HCT116 (cell line): ENCODE measurements around the gene SDHAF4. TPM values are rescaled to one million over a fixed set of nuclear protein-coding genes. Genes with fewer than 3 reads are reported as not detected.

ENCODE experiments used
- ATAC-seq: fragments of 200-7000 bp; cut with Tn5 transposase; 2 replicates; pipeline ENCODE4 v1.9.1; 2020; ENCODE audit warnings: mild to moderate bottlenecking, moderate library complexity
- BruUV-seq: library from RNA; stranded (reverse); fragments of 400-500 nt; replicated peaks from 2 replicates; lab custom pipeline; 2021; lab: Mats Ljungman, UMichigan
- CTCF ChIA-PET: fragments of 300-600 bp; sonication (Branson Sonifier 250); formaldehyde crosslinking; loops from one replicate; lab custom pipeline; 2021; ENCODE audit warnings: antibody characterized with exemption; lab: Charles Lee
- POLR2A ChIA-PET: fragments of 300-600, 350-600 bp; sonication (Branson Sonifier 250); formaldehyde crosslinking; loops from one replicate; lab custom pipeline; 2021; ENCODE audit warnings: antibody characterized with exemption; lab: Charles Lee
- RAD21 ChIA-PET, 2 experiments: fragments of 300-600 bp; sonication (Branson Sonifier 250); formaldehyde crosslinking; loops; one replicate each; lab custom pipeline; 2023; ENCODE audit warnings: low total read pairs in 2 of 2; ENCODE audit not compliant: uncharacterized antibody in 2 of 2, unreplicated experiment in 2 of 2, low non-redundant PET in 1 of 2; lab: Charles Lee
- DNase-seq: peaks from one replicate; pipeline ENCODE4 v3.0.0-alpha.2; 2010; ENCODE audit warnings: low read depth, low spot score
- H2AFZ ChIP-seq: fragments of 200-600 bp; shearing (Covaris generic), sonication (generic); 2 replicates; pipeline ENCODE4 v1.6.1; 2017; ENCODE audit warnings: low read depth, mixed run types, mixed read lengths, antibody characterized with exemption, low read length; ENCODE audit not compliant: poor library complexity, severe bottlenecking
- H3K27ac ChIP-seq: 2 replicates; pipeline ENCODE4 v1.5.1; 2012; ENCODE audit warnings: low read depth, low read length
- H3K27me3 ChIP-seq: fragments of 200-600 bp; sonication (generic); 2 replicates; pipeline ENCODE4 v1.6.1; 2016; ENCODE audit warnings: mixed run types, low read length, mixed read lengths; ENCODE audit not compliant: insufficient read depth
- H3K36me3 ChIP-seq, 2 experiments: fragments of 200-500 bp in 1 of 2; fragments of 200-600 bp in 1 of 2; sonication (Bioruptor generic) in 1 of 2; sonication (generic) in 1 of 2; 2 replicates each; pipeline versions ENCODE4 v1.5.1 to v1.6.1; 2014 to 2016; ENCODE audit warnings: low read length in 2 of 2, inconsistent platforms in 1 of 2, mixed read lengths in 1 of 2, mixed run types in 1 of 2; ENCODE audit not compliant: insufficient read depth in 2 of 2, control insufficient read depth in 1 of 2
- H3K4me1 ChIP-seq, 2 experiments: fragments of 200-600 bp in 1 of 2; sonication (generic) in 1 of 2; 2 replicates each; pipeline versions ENCODE4 v1.5.1 to v1.6.1; 2012 to 2017; ENCODE audit warnings: low read length in 2 of 2, inconsistent platforms in 1 of 2, mild to moderate bottlenecking in 1 of 2, mixed read lengths in 1 of 2, mixed run types in 1 of 2, moderate library complexity in 1 of 2; ENCODE audit not compliant: insufficient read depth in 2 of 2, control insufficient read depth in 1 of 2
- H3K4me2 ChIP-seq: fragments of 200-600 bp; sonication (generic); 2 replicates; pipeline ENCODE4 v1.6.1; 2017; ENCODE audit warnings: mixed run types, low read length, mixed read lengths
- H3K4me3 ChIP-seq, 2 experiments: fragments of 200-600 bp in 1 of 2; sonication (generic) in 1 of 2; replicated peaks in 1 of 2; 2 replicates each; pipeline ENCODE4 v1.5.1; 2011 to 2016; ENCODE audit warnings: low read length in 2 of 2, control low read depth in 1 of 2, low read depth in 1 of 2, mild to moderate bottlenecking in 1 of 2, mixed read lengths in 1 of 2, mixed run types in 1 of 2
- H3K79me2 ChIP-seq: fragments of 200-600 bp; sonication (generic); 2 replicates; pipeline ENCODE4 v1.6.1; 2017; ENCODE audit warnings: mild to moderate bottlenecking, mixed run types, low read length, moderate library complexity, mixed read lengths; ENCODE audit not compliant: insufficient read depth
- H3K9ac ChIP-seq: fragments of 200-600 bp; sonication (generic); 2 replicates; pipeline ENCODE4 v1.6.1; 2016; ENCODE audit warnings: low read length, mixed read lengths
- H3K9me2 ChIP-seq: fragments of 200-600 bp; sonication (generic), shearing (Covaris generic); 2 replicates; pipeline ENCODE4 v1.6.1; 2017; ENCODE audit warnings: mixed run types, mild to moderate bottlenecking, moderate library complexity; ENCODE audit not compliant: insufficient read depth
- H3K9me3 ChIP-seq, 2 experiments: fragments of 200-500 bp in 1 of 2; fragments of 200-600 bp in 1 of 2; sonication (Bioruptor generic) in 1 of 2; sonication (generic) in 1 of 2; 2 replicates each; pipeline ENCODE4 v1.6.1; 2014 to 2017; ENCODE audit warnings: low read length in 2 of 2, mixed read lengths in 2 of 2, inconsistent platforms in 1 of 2, low read depth in 1 of 2, mild to moderate bottlenecking in 1 of 2, mixed run types in 1 of 2, moderate library complexity in 1 of 2; ENCODE audit not compliant: control insufficient read depth in 1 of 2, insufficient read depth in 1 of 2
- H4K20me1 ChIP-seq: fragments of 200-600 bp; sonication (generic), shearing (Covaris generic); 2 replicates; pipeline ENCODE4 v1.6.1; 2017; ENCODE audit warnings: mixed run types, mild to moderate bottlenecking, moderate library complexity; ENCODE audit not compliant: insufficient read depth
- ATF3 ChIP-seq: IDR thresholded peaks from 2 replicates; pipeline ENCODE4 v1.6.1; 2012
- CBX3 ChIP-seq: IDR thresholded peaks from 2 replicates; pipeline ENCODE4 v1.6.1; 2012; ENCODE audit warnings: low read depth
- CEBPB ChIP-seq: IDR thresholded peaks from 2 replicates; pipeline ENCODE4 v1.6.1; 2012; ENCODE audit warnings: low read depth
- CTCF ChIP-seq, 3 experiments: fragments of 200-600 bp in 1 of 3; sonication (generic) in 1 of 3; IDR thresholded peaks in 2 of 3; conservative IDR thresholded peaks in 1 of 3; 2 replicates each; pipeline ENCODE4 v1.5.1; 2012 to 2017; ENCODE audit warnings: low read depth in 2 of 3, low read length in 2 of 3, antibody characterized with exemption in 1 of 3, borderline replicate concordance in 1 of 3, control low read depth in 1 of 3, mild to moderate bottlenecking in 1 of 3, mixed read lengths in 1 of 3, mixed run types in 1 of 3, moderate library complexity in 1 of 3; ENCODE audit not compliant: insufficient read depth in 1 of 3
- ELF1 ChIP-seq: IDR thresholded peaks from 2 replicates; pipeline ENCODE4 v1.6.1; 2012; ENCODE audit warnings: low read depth, borderline replicate concordance
- EZH2phosphoT487 ChIP-seq: fragments of 200-600 bp; IDR thresholded peaks from 2 replicates; pipeline ENCODE4 v1.6.1; 2018; ENCODE audit warnings: antibody characterized with exemption, borderline replicate concordance
- POLR2A ChIP-seq: IDR thresholded peaks from 2 replicates; pipeline ENCODE4 v1.7.0; 2011; ENCODE audit warnings: borderline replicate concordance; ENCODE audit not compliant: insufficient read depth, insufficient read length; ENCODE audit errors: extremely low read depth
- POLR2AphosphoS5 ChIP-seq: IDR thresholded peaks from 2 replicates; pipeline ENCODE4 v1.6.1; 2011; ENCODE audit warnings: mild to moderate bottlenecking, low read depth, low read length, moderate library complexity
- RAD21 ChIP-seq: IDR thresholded peaks from 2 replicates; pipeline ENCODE4 v1.6.1; 2012; ENCODE audit warnings: low read depth, mild to moderate bottlenecking
- REST ChIP-seq: IDR thresholded peaks from 2 replicates; pipeline ENCODE4 v1.6.1; 2012; ENCODE audit warnings: low read depth
- SP1 ChIP-seq: IDR thresholded peaks from 2 replicates; pipeline ENCODE4 v1.6.1; 2012; ENCODE audit warnings: low read depth
- SRF ChIP-seq: IDR thresholded peaks from 2 replicates; pipeline ENCODE4 v1.6.1; 2012; ENCODE audit warnings: low read depth
- TCF7L2 ChIP-seq: IDR thresholded peaks from 2 replicates; pipeline ENCODE4 v1.7.0; 2011; ENCODE audit warnings: borderline replicate concordance, inconsistent platforms; ENCODE audit not compliant: insufficient read depth, insufficient read length; ENCODE audit errors: extremely low read depth
- ZBTB33 ChIP-seq: IDR thresholded peaks from 2 replicates; pipeline ENCODE4 v1.6.1; 2011; ENCODE audit warnings: mild to moderate bottlenecking, low read length, moderate library complexity; ENCODE audit not compliant: insufficient replicate concordance; ENCODE audit errors: extremely low read depth
- ZNF274 ChIP-seq: fragments of 200-500 bp; sonication (Bioruptor generic); IDR thresholded peaks from 2 replicates; pipeline ENCODE4 v1.6.1; 2014; ENCODE audit warnings: mild to moderate bottlenecking, low read depth, low read length, inconsistent platforms
- intact Hi-C: fragments of 100-400 bp; cut with micrococcal nuclease; formaldehyde crosslinking; loops from 2 replicates; pipeline ENCODE4 v1.10.0; 2022
- total RNA-seq: library from RNA; stranded (reverse); gene quantifications from one replicate; pipeline ENCODE4 v1.2.1, GENCODE V29; 2021; ENCODE audit not compliant: unreplicated experiment

The SDHAF4 gene
- total RNA-seq, 1 experiment from 2014 or later, result 8.9 TPM

- Histone ChIP-seq H3K36me3 (no peaks in the 10 kb centered on the region), H4K20me1 (no peaks in the 10 kb centered on the region), H3K9me2 (no peaks in the 10 kb centered on the region), H3K9me3 (no peaks in the 10 kb centered on the region), H3K79me2 (no peaks in the 10 kb centered on the region), H3K4me1 (no peaks in the 10 kb centered on the region), H3K9ac (no peak overlapping the region), H2AFZ (no peak overlapping the region), H3K4me2 (no peak overlapping the region), H3K27ac (no peak overlapping the region), H3K27me3 (0 out of 2 replicates have a peak, but pooled peaks cover 3% of the 10 kb centered on the region), H3K4me3 (no peak overlapping the region)
- BruUV-seq, result no TSS peak
- ATAC-seq (no peak), DNase-seq (no peak)
- ChIA-PET POLR2A (no interaction called here), CTCF (no interaction called here), RAD21 (no interaction called here)
- intact Hi-C loops, result loop anchor here (5.0 kb wide), 1 partner anchor 42 kb away; no protein-coding TSS in a partner anchor
- TF ChIP-seq ZBTB33, result no peak
- TF ChIP-seq CBX3, result no peak
- no peak for TF ChIP-seq SRF
- TF ChIP-seq POLR2A, result no peak
- no peak for TF ChIP-seq POLR2AphosphoS5
- no peak for TF ChIP-seq RAD21
- TF ChIP-seq CEBPB, result no peak
- no peak for TF ChIP-seq ELF1
- TF ChIP-seq ZNF274, result no peak
- TF ChIP-seq REST, result no peak
- TF ChIP-seq CTCF (IDR thresholded peaks at IDR 0.05 in 2 of 3, conservative IDR thresholded peaks at IDR 0.05 in 1 of 3; ENCODE audit: borderline replicate concordance in 1 of 3, insufficient read depth in 1 of 3, low read depth in 2 of 3, low read length in 2 of 3), result no peak
- no peak for TF ChIP-seq TCF7L2
- no peak for TF ChIP-seq SP1
- no peak for TF ChIP-seq ATF3
- TF ChIP-seq EZH2phosphoT487, result no peak
Observed at GRCh38 chr6:70633870-70634269, 67.1 kb downstream of the SDHAF4 start.
